PC-3 (cell line): ENCODE measurements around the gene CAPZB. TPM values are rescaled to one million over a fixed set of nuclear protein-coding genes. Genes with fewer than 3 reads are reported as not detected.

Source experiments
- ATAC-seq: fragments of 200-7000 bp; cut with Tn5 transposase; 2 replicates; pipeline ENCODE4 v1.9.1; 2020; ENCODE audit warnings: mild to moderate bottlenecking, moderate library complexity
- BruUV-seq: library from RNA; stranded (reverse); fragments of 400-500 nt; replicated peaks from 2 replicates; lab custom pipeline; 2021; lab: Mats Ljungman, UMichigan
- CTCF ChIA-PET: fragments of 300-600 bp; sonication (Branson Sonifier 250); formaldehyde crosslinking; loops from one replicate; lab custom pipeline; 2022; ENCODE audit warnings: antibody characterized with exemption; lab: Charles Lee
- POLR2A ChIA-PET: fragments of 300-600 bp; sonication (Branson Sonifier 250); formaldehyde crosslinking; loops from one replicate; lab custom pipeline; 2022; ENCODE audit warnings: antibody characterized with exemption; ENCODE audit not compliant: unreplicated experiment; lab: Charles Lee
- DNase-seq: peaks from one replicate; pipeline ENCODE4 v3.0.0-alpha.2; 2015
- H2AFZ ChIP-seq: fragments of 300-600 bp; sonication (generic); 2 replicates; pipeline ENCODE4 v1.6.0; 2016; ENCODE audit warnings: antibody characterized with exemption, low read length
- H3F3A ChIP-seq: fragments of 300-600 bp; sonication (generic); one replicate; pipeline ENCODE4 v1.6.0; 2017; ENCODE audit warnings: antibody characterized with exemption, low read length, control low read depth, mild to moderate bottlenecking; ENCODE audit not compliant: unreplicated experiment
- H3K27ac ChIP-seq: fragments of 300-600 bp; sonication (generic); 2 replicates; pipeline ENCODE4 v1.5.1; 2016; ENCODE audit warnings: mild to moderate bottlenecking, low read length
- H3K27me3 ChIP-seq: fragments of 300-600 bp; sonication (generic); 2 replicates; pipeline ENCODE4 v1.6.1; 2016; ENCODE audit warnings: low read length, mixed read lengths
- H3K36me3 ChIP-seq: fragments of 300-600 bp; sonication (generic); 2 replicates; pipeline ENCODE4 v1.6.1; 2016; ENCODE audit warnings: low read depth, mixed run types, low read length, mixed read lengths
- H3K4me1 ChIP-seq: fragments of 300-600 bp; sonication (generic); 2 replicates; pipeline ENCODE4 v1.5.1; 2016; ENCODE audit warnings: low read length; ENCODE audit not compliant: insufficient read depth
- H3K4me2 ChIP-seq: fragments of 300-600 bp; sonication (generic); 2 replicates; pipeline ENCODE4 v1.6.0; 2016; ENCODE audit warnings: low read length
- H3K4me3 ChIP-seq: fragments of 300-600 bp; sonication (generic); 2 replicates; pipeline ENCODE4 v1.5.1; 2016; ENCODE audit warnings: mild to moderate bottlenecking, low read length, mixed read lengths
- H3K79me2 ChIP-seq: fragments of 300-600 bp; sonication (generic); 2 replicates; pipeline ENCODE4 v1.6.1; 2017; ENCODE audit warnings: low read length, mixed read lengths
- H3K9ac ChIP-seq: fragments of 300-600 bp; sonication (generic); 2 replicates; pipeline ENCODE4 v1.6.0; 2016; ENCODE audit warnings: mild to moderate bottlenecking, low read length
- H3K9me2 ChIP-seq: fragments of 300-600 bp; sonication (generic); replicated peaks from 2 replicates; pipeline ENCODE4 v1.6.1; 2016; ENCODE audit warnings: mixed run types, low read length, mixed read lengths
- H3K9me3 ChIP-seq: fragments of 300-600 bp; sonication (generic); 2 replicates; pipeline ENCODE4 v1.6.1; 2016; ENCODE audit warnings: low read length, mixed read lengths
- H4K20me1 ChIP-seq: fragments of 300-600 bp; sonication (generic); 2 replicates; pipeline ENCODE4 v1.6.1; 2016; ENCODE audit warnings: low read length, mixed read lengths
- EZH2 ChIP-seq: fragments of 300-600 bp; sonication (generic); IDR thresholded peaks from one replicate; pipeline ENCODE4 v1.6.1; 2017; ENCODE audit warnings: antibody characterized with exemption, mild to moderate bottlenecking, low read length; ENCODE audit not compliant: unreplicated experiment
- EZH2phosphoT487 ChIP-seq: fragments of 300-600 bp; sonication (generic); IDR thresholded peaks from 2 replicates; pipeline ENCODE4 v1.6.1; 2018; ENCODE audit warnings: mild to moderate bottlenecking, antibody characterized with exemption, low read length, borderline replicate concordance
- intact Hi-C: fragments of 100-400 bp; cut with micrococcal nuclease; formaldehyde crosslinking; loops from 2 replicates; pipeline ENCODE4 v1.9.0; 2023
- total RNA-seq: library from RNA; depleted of rRNA; stranded (reverse); fragments of >200 nt; gene quantifications from 2 replicates; pipeline ENCODE4 v1.2.3, GENCODE V29; 2014
- TF ChIP-seq, protein P1 (sequence below): fragments of 300-600 bp; sonication (generic); conservative IDR thresholded peaks from 2 replicates; pipeline ENCODE4 v1.5.1; 2017; ENCODE audit warnings: antibody characterized with exemption, low read depth, mild to moderate bottlenecking, low read length

CAPZB gene
- total RNA-seq, 1 experiment from 2014 or later: 86.7 TPM

DNA sequence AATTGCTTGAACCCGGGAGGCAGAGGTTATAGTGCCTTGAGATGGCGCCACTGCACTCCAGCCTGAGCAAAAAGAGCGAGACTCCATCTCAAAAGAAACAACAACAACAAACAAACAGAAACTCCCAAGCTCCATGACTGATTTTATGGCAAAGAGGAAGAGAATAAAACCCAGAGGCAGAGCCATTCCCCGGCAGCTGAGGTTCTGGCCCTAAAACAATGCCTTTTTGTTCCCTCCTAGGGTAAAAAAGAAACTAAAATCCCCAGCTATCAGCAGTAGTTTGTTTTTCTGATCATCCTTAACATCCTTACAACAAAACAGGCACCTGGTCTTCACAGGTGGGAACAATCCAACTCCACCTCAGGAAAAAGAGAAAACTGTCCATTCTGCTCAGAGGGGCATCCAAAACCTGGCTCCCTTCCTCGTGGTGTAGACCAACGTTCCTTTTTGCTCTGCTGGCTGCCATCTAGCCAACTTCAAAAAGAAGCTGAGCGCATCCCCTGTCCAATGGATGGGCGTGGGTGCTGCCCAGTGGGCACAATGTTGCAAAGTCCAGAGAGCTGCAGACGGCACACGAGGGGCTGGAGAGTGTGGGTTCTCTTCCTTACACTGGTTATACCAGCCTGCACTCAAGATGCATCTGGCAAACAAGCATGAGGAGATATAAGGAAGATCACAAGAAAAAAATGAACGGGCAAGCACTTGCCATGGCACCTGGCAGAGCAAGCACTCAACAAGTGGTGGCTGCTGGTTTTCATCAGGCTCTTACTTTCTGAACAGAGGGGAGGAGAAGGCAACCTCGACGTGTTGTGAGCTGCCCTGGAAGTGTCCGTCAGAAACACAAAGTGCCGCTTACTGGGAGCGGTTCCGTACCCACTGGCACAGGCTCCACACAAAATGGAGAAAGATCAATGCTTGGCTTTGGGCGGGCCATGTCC, 118.5 kb downstream of the CAPZB start:
- H3K27me3 ChIP-seq: no peaks in the 10 kb centered on the region
- H3K27ac ChIP-seq: no peak overlapping the region
- H3K9ac ChIP-seq: no peak overlapping the region
- peaks cover 10% of the 10 kb centered on the region for H3K4me1 ChIP-seq
- DNase-seq: no peak
- H3K9me3 ChIP-seq: no peaks in the 10 kb centered on the region
- ChIA-PET CTCF (interaction anchor here (0.7 kb wide), 1 partner anchor 287 kb away, joined by 3 read pairs; no protein-coding TSS in a partner anchor), POLR2A (no interaction called here)
- intact Hi-C loops: no loop called here
- ATAC-seq: no peak
- no peaks in the 10 kb centered on the region; the same call in 1 of the 2 replicates for H3K79me2 ChIP-seq
- no peaks in the 10 kb centered on the region for H3F3A ChIP-seq
- no peaks in the 10 kb centered on the region for H3K9me2 ChIP-seq
- BruUV-seq: no TSS peak
- H3K4me3 ChIP-seq: no peak overlapping the region
- no peaks in the 10 kb centered on the region for H4K20me1 ChIP-seq
- TF ChIP-seq EZH2phosphoT487 (no peak), EZH2 (no peak)
- TF ChIP-seq, protein P1, sequence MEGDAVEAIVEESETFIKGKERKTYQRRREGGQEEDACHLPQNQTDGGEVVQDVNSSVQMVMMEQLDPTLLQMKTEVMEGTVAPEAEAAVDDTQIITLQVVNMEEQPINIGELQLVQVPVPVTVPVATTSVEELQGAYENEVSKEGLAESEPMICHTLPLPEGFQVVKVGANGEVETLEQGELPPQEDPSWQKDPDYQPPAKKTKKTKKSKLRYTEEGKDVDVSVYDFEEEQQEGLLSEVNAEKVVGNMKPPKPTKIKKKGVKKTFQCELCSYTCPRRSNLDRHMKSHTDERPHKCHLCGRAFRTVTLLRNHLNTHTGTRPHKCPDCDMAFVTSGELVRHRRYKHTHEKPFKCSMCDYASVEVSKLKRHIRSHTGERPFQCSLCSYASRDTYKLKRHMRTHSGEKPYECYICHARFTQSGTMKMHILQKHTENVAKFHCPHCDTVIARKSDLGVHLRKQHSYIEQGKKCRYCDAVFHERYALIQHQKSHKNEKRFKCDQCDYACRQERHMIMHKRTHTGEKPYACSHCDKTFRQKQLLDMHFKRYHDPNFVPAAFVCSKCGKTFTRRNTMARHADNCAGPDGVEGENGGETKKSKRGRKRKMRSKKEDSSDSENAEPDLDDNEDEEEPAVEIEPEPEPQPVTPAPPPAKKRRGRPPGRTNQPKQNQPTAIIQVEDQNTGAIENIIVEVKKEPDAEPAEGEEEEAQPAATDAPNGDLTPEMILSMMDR: no peak
- no peaks in the 10 kb centered on the region for H3K36me3 ChIP-seq
- H2AFZ ChIP-seq: no peak overlapping the region
- H3K4me2 ChIP-seq: no peak overlapping the region

DNA sequence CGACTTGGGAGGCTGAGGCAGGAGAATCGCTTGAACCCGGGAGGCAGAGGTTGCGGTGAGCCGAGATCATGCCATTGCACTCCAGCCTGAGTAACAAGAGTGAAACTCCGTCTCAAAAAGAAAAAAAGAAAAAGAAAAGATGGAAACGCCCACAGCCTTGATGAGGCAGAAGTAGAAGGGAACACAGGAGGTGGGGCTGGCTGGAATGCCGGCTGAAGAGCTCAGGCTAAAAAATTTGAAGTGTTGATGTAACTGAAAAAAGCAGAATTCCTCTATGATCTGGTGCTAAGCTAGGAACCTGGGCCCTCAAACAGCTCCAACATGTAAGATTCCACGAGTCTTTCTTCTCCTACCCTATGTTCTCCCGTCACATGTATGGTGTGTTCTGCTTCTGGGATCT, 119.6 kb downstream of the CAPZB start:
- H3K27me3 ChIP-seq: no peaks in the 10 kb centered on the region
- H3K4me2 ChIP-seq: no peak overlapping the region
- no peak overlapping the region for H3K27ac ChIP-seq
- peaks cover 20% of the 10 kb centered on the region for H3K4me1 ChIP-seq
- H3K9ac ChIP-seq: no peak overlapping the region
- DNase-seq (no peak), ATAC-seq (no peak)
- BruUV-seq: no TSS peak
- no peaks in the 10 kb centered on the region for H3F3A ChIP-seq
- H3K79me2 ChIP-seq: peaks cover 4% of the 10 kb centered on the region
- no peaks in the 10 kb centered on the region for H3K9me3 ChIP-seq
- no peak overlapping the region for H3K4me3 ChIP-seq
- ChIA-PET CTCF (interaction anchor here (0.5 kb wide), 1 partner anchor 24 kb away, joined by 3 read pairs; no protein-coding TSS in a partner anchor), POLR2A (no interaction called here)
- H3K9me2 ChIP-seq: no peaks in the 10 kb centered on the region
- TF ChIP-seq, protein P1: no peak
- TF ChIP-seq EZH2 (no peak), EZH2phosphoT487 (no peak)
- intact Hi-C loops: no loop called here
- peaks cover 8% of the 10 kb centered on the region; the same call in 1 of the 2 replicates for H4K20me1 ChIP-seq
- no peak overlapping the region for H2AFZ ChIP-seq
- no peaks in the 10 kb centered on the region for H3K36me3 ChIP-seq
